Nucleus accumbens (tissue), 56 donors: ENCODE results near the gene LRRC39.

Experiments used
- DNase-seq, 56 donors: peaks; one replicate each; lab custom pipeline; 2025; lab: John Stamatoyannopoulos, UW

Gene LRRC39

DNA sequence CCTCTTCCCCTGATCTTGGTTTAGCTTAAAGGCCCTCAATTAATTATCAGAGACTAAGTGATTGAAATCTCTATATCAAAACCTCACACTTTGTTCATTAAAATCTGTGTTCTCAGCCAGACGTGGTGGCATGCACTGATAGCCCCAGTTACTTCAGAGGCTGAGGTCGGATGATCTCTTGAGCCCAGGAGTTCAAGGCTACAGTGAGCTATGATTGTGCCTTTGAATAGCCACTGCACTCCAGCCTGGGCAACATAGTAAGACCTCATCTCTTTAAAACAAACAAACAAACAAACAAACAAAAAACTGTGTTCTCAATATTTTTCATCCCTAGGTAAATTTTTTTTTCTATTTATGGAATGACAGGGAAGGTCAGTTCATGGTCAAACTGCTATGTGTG, 26.4 kb downstream of the LRRC39 start:
- no peak for DNase-seq

DNA sequence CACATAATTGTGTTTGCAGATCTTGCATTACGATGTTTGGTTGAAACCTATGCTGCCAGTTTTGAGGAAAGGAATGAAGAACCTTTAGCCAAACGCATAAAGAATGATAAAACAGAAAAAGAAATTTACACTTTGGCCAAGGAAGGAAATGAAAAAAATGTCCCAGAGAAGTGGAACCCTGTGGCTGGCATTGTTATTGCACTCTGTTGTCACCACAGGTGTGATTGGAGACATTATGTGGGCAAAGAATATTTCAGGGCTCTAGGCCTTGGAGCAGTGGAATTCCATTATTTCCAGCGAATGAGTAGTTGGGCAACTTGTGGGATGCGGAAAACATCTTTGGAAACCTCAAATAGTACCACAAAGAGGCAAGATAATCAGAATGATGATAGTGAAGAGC, 30.2 kb downstream of the LRRC39 start:
- DNase-seq = no peak

DNA sequence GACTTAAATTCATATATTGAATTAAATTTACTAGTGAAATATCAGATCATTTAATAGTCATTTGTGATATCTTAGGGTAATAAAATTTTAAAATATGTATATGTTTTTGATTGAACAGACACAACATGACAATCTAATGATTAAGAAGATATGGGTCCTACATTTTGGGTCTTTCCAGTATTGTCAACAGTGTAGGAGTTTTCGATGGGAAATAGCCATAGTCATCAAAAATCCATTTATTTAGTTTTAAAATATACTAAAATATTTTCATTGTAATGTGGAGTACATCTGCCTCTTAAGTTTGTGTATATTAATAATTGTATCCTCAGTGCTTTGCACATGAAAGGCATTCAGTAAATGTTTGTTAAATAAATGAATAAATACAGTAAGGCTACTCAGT, 31.1 kb downstream of the LRRC39 start:
- DNase-seq = no peak

DNA sequence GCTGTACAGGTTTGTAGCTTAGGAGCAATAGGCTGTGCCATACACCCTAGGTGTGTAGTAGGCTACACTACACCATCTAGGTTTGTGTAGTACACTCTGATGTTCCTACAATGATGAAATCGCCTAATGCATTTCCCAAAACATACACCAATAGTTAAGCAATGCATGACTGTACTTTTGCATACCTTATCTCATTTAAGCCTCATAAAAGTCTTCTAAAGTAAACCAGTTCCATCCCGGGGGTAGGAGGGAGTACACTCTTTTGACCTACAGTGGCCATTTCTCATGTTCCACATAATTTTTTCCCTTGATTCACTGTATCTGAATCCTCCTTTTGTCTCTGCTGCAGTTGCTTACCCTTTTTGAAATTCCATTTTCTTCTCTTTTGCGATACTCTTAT, 32.9 kb downstream of the LRRC39 start:
- no peak for DNase-seq

DNA sequence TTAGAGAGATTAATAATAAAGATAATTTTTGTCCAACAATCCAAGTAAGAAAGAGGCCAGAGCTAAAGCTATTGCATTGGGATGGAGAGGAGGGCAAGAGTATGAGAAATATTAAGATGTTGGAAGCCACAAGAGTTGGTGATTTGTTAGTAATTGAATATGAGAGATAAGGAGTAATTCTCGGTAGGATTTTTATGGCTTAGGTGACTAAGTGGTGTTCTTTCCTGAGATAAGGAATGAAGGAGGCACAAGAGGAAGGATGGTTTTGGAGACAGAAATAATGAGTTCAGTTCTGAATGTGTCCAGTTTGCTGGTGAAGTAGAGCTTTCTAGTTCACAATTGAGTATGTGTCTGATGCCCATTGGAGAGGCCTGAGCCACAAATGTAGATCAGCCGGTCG, 35.7 kb downstream of the LRRC39 start:
- no peak for DNase-seq

DNA sequence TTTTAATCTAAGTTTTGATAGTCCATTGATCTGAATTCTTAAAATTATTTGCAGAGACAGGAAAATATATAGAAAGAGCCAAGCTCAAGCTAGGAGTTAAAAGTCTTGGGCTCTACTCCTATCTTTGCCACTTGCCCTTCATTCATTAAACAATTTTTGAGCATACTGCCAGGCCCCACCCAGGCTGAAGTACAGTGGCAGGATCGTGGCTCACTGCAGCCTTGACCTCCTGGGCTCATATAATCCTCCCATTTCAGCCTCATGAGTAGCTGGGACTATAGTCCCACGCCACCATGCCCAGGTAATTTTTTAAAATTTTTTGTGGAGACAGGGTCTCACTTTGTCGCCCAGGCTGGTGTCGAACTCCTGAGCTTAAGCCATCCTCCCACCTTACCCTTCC, 36.9 kb downstream of the LRRC39 start:
- DNase-seq = no peak

DNA sequence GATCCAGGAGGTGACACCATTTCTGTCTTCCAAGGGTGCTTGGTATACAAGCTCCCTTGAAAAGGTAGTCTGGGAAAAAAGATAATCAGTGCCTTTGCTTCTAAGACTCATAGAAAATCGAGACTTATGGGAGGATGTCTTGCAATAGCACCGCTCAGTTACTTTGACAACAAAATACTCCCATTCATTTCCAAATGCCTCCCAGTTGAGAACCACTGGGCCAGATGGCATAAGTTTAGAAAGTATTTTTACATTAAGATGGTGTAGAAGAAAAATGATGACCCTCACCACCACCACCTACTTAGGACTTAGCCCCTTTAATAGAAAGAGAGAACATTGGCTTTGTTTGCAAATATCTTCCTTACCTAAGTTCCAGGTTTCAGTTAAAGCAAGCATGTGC, 40.5 kb downstream of the LRRC39 start:
- DNase-seq = no peak

DNA sequence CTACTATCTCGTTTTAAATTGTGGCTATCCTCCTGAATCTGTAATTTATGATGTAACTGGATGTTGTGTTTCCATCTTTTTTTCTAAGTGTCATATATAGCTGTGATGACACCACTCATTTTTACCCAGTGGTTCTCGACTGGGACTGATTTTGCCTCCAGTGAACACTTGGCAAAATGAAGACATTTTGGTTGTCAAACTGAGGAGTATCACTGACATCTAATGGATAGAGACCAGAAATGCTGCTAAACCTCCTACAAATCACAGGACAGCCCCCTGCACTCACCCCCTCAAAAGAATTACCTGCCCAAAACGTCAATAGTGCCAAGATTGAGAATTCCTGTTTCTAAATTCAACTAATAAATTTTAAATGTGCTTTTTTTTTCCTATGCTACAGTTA, 43.2 kb downstream of the LRRC39 start:
- DNase-seq = no peak

DNA sequence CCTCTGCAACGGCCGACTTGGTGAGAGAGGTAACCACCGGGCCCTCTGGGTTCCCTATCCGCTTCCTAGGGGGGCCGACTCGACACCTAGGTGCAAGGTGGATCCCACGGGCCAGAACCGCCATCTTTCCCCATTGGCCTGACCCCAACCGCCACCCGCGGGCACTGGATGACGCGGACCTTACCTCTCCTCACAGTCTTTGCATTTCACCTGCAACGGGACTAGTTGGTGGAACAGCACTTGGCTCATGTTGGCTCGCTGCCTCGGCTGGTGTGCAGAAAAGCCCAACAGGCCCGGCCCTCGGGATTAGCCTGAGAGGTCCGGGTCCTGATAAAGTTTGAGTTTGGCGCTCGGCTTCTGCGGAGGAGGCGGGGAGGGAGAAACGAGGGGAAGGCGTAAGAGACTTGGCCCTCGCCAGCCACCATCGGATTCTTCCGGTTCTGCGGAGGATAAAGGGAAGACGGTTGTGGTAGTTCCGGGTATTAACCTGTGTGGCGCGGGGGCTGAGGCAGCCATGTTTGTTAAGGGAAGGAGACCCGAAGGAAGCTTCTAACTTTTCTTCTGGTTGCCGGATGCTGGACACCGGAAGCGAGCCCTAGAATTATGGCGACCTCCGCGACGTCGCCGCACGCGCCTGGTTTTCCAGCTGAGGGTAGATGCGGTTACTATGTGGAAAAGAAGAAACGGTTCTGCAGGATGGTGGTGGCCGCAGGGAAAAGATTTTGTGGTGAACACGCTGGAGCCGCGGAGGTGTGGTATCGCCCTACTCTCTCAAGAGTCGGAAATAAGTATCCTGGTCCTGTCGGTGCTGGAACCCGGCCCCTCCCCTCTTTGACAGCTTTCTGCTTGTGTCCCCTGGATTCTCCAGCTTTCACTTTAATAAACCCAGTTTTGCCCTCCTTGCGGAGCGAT, 45.2 kb downstream of the LRRC39 start, which contains the start of the genes SASS6 and TRMT13:
Gene SASS6 (minus strand): TSS at position 365 of the 912 bp plus-strand sequence. CDS start 116 bp downstream, at position 249.
Gene TRMT13 (plus strand): TSS at position 598 of the 912 bp plus-strand sequence. CDS start 6 bp downstream, at position 604.
- peak; percentile 67 to 99 (median 94) for DNase-seq

DNA sequence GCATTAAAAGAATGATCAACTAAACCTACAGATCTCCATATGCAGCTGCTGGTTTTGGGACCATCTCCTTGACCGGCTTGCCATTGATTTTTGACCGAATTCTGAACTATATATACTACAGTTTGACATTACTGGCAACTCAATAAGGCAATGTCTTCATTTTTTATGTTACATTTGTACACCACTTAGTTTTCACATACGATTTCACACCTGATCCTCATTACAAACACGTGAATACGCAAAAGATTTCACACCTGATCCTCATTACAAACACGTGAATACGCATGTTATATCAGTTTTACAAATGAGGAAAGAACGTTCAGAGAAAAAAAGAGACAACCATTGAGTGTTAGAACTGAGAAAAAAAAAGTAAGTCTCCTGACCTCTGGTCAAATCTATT, 46.4 kb downstream of the LRRC39 start:
- no peak for DNase-seq

DNA sequence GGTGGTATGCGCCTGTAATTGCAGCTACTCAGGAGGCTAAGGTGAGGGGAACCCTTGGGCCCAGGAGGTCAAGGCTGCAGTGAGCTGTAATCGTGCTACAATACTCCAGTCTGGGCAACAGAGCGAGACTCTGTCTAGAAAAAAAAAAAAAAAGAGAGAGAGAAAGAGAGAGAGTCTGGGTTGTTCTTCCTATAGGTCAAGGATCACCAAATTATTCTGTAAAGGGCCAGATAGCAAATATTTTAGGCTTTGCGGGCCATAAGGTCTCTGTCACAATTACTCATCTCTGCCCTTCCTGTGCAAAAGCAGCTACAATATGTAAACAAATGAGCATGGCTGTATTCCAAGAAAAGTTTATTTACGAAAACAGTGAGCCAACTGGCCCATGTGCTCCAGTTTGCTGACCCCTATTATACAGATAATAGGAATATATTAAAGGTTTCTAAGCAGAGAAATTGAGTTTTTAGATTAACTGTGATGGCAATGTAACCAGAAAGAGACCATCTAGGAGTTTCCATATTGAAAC, 47.4 kb downstream of the LRRC39 start:
- no peak for DNase-seq

DNA sequence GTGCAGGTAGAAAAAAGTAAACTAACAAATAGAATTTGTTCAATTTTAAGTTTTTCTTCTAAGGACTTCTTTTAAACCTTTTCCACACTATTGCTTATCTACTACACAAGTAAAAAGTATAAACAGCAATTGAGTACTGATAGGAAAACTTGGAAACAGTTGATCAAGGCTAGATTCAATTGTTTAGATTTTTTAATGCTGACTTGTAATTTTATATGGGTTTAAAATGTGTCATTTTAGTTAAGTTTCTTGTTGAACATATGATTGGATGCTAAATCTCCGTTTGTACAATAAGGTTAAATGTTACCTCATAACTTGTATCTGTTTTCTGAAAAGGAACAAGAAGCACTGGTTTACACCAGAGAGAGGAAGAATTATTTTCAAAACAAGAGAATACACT, 50.8 kb downstream of the LRRC39 start:
- no peak for DNase-seq

DNA sequence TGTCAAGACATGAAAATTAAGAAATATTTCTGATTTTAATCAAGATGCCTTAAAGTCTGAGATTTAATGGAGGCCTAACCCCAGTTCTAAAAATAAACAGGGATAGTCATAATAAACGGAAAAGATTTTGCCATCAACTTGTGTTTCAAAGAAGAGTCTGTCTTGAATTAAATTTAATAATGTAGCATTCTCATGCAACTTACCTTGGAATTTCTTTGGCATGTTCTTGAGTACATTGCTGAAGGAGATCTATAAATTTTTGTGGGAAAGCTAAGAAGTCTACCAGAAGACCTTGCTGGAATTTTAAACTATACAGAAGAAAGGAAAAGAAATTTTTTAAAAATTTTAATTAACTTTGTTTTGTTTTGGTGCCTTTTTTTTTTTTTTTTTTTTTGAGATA, 55.9 kb downstream of the LRRC39 start:
- no peak for DNase-seq

DNA sequence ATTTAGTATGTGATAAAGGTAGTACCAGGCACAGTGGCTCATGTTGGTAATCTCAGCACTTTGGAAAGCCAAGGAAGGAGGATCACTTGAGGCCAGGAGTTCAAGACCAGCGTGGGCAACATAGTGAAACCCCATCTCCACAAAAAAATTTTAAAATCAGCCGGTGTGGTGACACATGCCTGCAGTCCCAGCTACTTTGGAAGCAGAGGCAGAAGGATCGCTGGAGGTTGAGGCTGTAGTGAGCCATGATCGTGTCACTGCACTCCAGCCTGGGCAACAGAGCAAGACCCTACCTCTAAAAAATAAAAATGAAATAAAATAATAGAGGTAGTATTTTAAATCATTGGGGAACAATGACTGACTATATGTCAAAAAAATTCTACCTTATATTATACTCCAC, 62.5 kb downstream of the LRRC39 start:
- DNase-seq = no peak

DNA sequence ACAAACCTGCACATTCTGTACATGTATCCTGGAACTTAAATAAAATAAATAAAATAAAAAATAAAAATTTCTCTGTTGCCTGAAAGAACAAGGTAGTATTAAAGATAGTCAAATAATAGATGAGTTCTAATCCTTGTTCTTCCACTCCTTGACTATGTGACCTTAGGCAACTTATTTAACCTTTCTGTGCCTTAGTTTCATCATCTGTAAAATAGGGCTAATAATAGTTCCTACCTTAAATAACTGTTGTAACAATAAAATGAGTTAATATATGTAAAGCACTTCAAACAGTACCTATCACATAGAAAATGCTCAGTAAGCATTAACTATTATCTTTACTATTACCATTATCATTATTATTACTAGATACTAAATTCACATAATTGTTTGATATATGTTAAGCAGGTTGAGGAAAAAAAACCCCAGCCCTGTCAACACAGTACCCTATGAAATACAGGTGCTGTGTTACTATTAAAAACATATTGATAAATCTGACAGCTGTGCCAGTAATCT, 68.4 kb downstream of the LRRC39 start:
- DNase-seq = no peak

DNA sequence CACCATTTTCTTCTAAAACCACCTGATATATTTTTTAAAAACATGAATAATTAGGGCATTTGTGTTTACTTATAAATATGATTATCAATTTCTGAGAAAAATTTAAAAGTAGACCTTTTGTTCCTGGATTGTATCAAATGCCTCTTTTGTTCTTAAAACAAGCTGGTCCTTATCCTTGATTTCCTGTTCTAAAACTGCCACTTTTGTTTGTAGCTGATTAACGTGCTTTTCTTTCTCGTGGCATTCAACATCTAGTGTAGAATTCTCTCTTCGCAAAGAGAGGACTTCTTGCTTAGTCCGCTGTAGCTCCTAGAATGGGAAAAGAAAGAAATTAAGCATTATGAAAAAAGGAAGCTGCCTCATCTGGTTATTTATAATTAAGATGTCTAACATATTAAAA, 70.4 kb downstream of the LRRC39 start:
- DNase-seq = no peak

DNA sequence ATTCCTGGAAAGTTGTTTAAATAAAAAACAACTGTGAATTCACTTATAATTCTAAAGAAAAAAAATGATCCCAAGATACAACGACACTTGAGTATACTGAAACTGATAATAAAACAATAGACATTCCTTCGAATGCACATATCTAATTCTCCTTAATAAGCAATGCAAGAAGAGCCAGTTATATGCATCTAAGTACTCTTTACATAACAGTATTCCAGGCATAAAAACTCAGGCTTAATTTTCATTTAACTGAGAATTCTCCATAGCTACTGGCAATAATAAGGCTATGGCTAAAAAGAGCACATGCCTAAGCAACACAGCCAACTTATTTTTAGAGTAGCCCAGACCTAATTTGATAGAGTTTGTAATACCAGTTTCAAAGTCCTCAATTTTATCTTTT, 76.5 kb downstream of the LRRC39 start:
- DNase-seq = no peak

DNA sequence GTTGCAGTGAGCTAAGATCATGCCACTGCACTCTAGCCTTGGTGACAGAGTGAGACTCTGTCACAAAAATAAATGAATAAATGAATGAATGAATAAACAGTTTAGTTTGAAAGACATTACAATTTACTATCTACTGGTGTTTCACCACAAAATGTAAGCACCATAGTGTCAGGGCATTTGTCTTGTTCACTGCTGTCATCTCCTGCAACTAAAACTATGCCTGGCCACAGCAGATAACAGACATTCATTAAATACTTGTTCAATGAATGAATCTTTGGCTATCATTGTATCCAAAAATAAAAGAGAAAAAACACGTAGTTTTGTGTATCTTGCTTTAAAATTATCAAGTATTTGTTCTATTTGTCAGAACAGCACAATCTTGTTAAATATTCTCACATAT, 77.9 kb downstream of the LRRC39 start:
- no peak for DNase-seq
